A673 (cell line): ENCODE results near the gene DLGAP1.

ENCODE experiments used
- CTCF ChIP-seq: fragments of 300-800, 200-600 bp; sonication (generic); conservative IDR thresholded peaks from 2 replicates; pipeline ENCODE4 v1.5.1; 2017; ENCODE audit warnings: low read depth, mild to moderate bottlenecking, antibody characterized with exemption, low read length, moderate library complexity, mixed read lengths
- EZH2 ChIP-seq: fragments of 200-600 bp; sonication (generic); IDR thresholded peaks from 2 replicates; pipeline ENCODE4 v1.6.1; 2017; ENCODE audit warnings: borderline replicate concordance, low read depth, mild to moderate bottlenecking, mixed read lengths, antibody characterized with exemption, low read length; ENCODE audit not compliant: poor library complexity, severe bottlenecking

GRCh38 chr18:3758531-3758930 lies 696.6 kb downstream of the DLGAP1 start:
- no peak for TF ChIP-seq EZH2
- TF ChIP-seq CTCF: no peak
